Fibroblast of upper back skin (primary cell): ENCODE measurements around the gene PDE7B.
A peak's percentile ranks its signal among the peaks of the same experiment; 100 is the strongest.

ENCODE experiments used
- DNase-seq: peaks from one replicate; pipeline ENCODE4 v3.0.0-alpha.2; 2013

PDE7B gene

DNA sequence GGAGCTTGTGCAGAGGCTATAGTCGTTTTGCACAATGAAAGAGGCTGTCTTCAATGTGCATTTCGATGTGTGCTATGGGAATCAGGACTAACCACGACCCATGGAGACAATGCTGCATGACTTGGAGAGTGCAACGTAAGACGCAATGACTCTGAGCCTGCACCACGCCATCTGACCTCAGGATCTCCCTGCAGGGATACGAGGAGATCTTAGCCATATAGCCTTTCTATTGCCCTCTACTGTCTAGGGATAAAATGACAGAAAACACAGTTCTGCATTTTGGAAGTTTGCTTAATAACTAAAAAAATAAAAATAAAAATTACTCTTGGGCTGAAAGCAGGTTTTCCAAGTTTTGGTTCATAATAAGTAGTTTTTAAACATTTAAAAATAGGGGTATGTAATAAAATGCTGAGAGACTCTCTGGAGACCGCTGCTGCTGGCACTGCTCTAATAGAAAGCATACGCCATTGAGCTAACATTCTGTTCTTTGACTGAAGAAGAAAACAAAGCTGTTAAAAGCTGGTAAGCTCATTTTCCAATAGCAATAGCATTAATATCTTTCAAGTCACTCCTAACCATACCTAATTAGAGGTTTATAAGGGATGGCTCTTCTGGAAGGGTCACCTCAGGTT lies 87.2 kb downstream of the PDE7B start:
- peak; percentile 79 for DNase-seq

DNA sequence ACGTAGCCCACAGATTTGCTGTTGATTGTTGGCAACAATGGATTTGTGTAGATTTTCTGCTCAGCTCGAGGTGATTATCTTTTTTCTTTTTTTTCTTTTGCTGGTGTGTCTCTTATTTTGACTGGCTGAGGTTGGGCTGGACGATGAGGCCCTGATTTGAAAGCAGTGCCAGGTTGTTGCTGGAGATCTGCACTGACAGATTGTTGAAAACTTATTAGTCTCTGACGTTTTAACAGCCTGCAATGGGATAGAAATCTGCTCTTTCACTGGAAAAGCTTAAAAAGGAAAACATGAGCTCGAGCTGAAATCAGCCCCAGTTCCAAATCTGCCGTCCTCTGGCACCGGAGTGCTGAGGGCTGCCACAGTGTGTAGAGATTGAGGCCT lies 87.7 kb downstream of the PDE7B start:
- DNase-seq, result peak; percentile 77

DNA sequence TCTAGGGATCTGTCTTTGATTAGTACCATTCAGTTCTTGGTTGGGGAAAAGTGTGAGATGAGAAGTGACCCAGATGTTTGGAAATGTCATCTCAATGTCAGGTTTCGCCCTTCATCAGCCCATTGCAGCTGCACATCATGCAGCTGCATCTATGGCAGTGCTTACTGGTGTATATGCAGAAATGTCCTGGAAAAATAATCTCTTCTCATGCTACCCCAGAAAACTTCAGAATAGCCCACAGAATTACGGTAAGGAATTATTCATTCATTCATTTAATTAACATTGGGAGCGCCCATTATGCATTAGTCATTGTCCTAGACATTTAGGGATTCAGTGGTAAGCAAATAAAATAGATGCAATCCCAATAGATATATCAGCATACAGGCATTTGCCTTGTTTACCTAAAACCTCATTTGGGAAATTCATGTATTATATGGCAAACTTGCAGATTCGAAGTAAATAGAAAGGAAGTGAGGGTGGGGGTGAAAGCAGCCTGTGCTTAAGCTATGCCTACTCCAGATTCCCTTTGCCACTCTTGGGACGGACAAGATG lies 89.2 kb downstream of the PDE7B start:
- DNase-seq, result no peak

DNA sequence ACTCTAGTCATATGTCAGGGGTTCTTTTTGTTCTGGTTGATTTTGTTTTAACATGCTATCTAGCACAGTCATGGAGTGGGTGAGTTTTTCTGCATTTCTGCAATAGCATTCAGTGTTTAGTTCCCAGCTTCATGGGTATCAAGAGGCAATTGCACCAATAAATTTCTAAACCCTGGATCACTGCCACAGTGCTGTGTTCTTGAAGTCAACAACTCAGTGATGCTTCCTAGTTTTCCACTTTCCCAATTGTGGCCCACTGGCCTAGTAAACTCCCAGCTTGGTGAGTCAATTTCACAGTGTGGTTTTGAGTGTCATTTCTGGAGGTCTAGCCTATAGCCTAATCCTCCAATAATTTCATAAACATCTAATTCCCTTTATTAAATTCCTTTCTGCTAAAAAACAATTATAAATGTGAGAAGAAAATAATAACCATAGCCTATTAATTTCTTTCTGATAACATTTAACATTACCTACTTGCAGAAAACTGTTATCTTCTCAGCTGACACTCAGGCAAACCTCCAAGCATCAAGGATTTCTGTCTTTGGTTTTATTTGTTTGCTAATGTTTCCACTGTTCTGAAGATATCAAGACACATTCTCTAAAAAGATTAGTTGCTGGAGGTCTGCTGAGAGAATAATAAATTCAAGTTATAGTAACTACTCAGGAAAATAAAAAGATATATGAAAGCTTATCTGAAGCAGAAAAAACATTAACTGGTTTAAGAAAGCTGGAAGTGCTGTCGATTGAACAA lies 89.9 kb downstream of the PDE7B start:
- DNase-seq, result peak; percentile 72

DNA sequence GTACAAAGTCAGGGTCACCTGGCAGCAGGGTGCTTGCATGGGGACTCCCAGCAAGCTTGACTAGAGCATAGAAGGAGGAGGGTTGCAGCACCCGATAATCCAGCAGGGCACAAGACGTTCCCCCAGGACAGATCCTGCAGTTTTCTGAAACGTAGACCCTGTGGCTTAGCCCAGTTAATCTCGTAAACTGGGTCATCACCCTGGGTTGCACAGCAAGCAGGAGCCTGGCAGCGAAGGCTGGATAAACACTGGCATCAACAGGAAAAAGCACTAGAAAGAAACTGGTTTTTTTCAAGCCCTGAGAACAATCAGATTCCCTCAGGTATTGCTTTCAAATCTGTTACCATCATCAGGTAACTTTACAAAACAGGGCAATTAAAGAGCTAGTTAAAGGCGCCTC lies 92.6 kb downstream of the PDE7B start:
- DNase-seq, result no peak

DNA sequence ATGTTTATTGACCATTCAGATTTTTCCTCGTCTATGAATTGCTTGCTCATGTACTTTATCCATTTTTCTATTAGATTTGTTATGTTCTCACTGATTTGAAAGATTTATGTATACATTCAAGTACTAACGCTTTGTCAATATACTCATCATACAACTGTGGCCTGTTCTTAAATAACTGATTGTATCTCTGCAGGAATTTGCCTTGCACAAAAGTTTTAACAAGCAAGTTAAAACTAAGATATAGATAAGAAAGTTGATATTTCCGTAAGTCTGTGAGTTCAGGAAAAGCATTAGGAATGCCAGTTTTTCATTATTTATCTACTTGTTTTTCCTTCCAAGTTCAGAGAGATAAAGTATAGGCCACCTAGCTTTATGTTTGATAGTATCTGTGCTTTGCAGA lies 95.2 kb downstream of the PDE7B start:
- no peak for DNase-seq

DNA sequence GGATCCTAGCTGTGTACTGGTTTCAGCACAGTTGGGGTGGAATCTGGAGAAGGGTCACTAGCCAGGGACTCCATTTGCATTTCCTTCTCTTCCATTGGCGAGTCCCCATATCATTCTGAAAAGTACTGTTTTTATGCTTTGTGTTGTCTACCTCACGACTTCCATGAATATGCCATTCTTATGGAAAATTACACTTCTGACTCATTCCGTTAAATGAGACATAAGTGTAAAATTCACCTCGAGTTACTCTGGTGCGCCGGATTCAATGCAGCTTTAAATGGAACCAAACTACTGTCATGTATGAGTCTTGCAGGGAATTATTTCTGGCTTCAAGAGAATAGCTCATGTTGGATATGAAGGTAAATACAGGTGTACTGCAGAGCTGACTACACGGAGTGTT lies 99.2 kb downstream of the PDE7B start:
- no peak for DNase-seq

DNA sequence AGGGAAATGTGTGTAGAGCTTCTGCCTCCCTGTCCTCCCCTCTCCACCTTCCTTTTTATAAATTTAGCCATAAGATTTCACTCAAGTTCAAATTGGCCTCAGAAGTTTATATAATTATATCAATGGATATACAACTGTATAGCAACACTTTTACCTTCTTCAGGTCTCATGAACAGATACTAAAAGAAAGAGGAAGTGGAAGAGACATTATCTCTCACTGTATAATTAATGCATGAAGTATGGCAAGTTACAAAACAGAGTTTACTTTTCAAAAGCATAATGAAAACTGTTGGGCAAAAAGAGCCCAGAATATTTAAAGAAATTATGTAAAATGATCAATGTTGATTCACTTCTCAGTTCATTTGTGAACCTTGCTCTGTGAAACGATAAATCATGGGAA lies 99.7 kb downstream of the PDE7B start:
- no peak for DNase-seq

DNA sequence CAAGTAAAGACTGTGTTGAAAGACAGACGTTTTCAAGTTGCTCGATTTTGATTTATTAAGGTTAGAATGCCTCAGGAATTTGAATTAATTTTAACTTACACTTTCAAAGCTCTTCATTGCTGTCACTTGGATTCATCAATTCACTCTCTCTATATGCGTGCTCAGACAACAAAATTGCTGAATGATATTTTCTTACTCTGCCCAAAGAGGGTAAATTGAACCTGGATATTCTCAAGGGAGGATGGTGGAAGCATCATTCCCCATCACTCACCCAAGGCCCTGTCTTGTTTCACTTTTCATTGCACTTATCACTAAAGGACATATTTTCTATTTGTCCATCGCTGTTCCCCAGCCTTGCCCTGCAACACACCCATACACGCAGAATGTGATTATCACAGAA lies 102.3 kb downstream of the PDE7B start:
- DNase-seq, result no peak

DNA sequence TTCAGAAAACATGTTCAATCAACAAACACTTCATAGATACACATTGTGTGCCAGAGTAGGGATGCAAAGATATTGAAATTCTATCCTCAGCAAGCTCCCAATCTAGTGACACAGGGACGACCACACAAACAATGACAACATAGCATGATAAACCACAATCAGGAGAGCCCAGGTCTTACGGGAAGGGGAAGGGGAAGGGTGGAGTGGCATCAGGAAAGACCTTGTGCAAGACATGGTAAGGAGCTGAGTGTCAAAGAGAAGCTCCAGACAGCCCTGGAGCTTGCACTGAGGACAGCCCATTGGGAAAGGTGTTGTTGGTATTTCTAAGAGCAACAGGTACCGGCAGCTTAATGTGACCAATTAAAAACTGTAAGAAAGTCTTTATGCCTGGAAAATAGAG lies 103.6 kb downstream of the PDE7B start:
- no peak for DNase-seq

DNA sequence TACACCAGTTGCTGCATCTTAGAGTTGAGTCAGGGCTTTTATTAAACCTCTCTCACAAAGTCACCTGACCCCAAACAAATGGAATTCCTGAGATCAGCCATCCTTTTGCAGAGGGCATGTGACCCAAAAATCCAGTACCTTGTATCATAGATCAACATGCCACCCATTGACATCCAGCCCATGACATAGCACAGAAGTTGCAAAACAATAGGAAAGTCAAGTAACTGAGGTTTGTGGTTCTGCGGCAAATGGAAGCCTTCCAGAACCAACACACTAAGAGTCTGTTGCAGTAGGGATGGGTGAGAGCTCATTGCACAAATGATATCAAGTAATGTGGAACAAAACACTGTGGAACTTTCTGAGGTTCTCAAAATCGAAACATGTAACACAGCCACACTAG lies 111.2 kb downstream of the PDE7B start:
- peak; percentile 80 for DNase-seq

DNA sequence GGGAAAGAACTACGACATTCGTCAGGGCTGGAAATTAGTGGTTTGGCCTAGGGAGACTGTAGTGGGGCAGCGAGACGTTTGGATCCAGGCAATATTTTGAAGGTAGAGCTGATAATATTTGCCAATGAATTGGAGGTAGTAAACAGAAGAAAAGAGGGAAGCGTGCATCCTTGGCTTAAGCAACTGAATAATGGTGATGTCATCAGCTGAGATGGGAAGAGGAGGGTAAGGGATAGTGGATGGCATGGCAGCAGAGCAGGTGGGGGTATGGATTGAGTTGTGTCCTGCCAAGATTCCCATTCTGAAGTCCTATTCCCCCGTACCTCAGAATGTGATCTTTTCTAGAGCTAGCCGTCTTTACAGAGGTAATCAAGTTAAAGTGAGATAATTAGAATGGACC lies 119.2 kb downstream of the PDE7B start:
- DNase-seq, result no peak

DNA sequence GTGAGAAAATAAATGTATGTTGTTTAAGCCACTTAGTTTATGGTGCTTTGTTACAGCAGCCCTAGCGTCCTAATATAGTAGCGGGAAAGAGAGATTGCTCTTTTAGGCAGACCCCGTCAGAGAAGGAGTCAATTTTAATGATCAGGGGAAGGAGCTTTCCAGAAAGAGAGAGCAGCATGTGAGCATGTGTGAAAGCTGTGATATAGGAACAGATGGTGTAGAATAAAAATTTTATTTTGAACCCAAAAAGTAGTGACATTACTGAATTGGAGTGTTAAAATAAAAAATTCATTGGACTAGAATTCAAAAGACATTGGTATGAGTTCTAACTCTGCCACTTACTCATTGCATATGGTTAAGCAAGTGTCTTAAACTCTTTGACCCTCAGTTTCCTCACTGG lies 119.8 kb downstream of the PDE7B start:
- DNase-seq, result no peak

DNA sequence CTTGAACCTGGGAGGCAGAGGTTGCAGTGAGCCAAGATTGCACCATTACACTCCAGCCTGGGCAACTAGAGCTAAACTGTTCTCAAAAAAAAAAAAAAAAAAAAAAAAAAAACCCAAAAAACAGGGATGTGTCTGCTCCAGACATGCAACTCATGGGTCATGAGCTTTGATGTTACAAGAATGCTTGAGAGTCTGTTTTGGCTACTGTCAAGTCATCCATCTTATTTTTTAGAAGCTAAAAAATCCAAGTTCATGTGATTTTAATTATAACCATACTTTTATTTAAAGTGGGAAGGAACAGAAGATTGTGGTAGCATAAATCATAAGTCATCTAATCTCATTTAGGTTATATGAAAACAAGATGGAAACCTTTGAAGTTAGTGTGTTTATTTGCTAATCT lies 120.6 kb downstream of the PDE7B start:
- peak; percentile 85 for DNase-seq

DNA sequence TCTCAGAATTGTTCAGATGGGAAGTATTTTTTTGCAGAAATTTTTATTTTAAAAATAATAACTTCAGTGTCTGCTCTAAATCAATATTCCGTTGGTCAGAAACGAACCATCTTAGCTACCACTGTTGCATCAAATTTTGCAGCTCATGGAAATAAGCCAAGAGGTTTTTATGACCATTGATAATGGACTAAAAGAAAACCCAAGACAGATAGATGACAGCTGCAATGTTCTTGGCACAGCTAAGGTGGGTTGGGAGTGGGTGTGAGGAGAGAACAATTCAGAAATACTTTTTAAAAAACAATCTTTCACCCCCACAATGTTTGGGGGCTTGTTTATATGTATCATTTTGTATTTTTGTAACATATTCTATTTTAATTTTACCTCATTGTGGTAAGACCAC lies 121.1 kb downstream of the PDE7B start:
- no peak for DNase-seq

DNA sequence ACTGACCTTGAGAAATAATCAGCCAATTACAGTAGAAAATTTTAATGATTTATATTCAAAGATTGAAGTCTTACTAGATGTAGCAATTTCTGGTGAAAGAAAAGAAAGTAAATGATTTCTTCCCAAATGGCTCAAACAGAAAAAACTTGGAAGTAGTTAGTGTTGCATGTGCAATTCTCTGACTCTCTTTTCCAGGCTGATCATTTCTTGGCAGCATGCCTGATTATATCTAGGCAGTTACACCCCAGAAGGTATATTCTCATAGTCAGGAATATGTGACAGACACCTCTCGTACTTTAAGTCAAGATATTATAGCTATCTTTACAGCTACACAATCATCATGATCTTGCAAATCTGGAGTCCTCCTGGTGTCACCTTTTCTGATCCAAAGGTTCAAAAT lies 122.9 kb downstream of the PDE7B start:
- no peak for DNase-seq

DNA sequence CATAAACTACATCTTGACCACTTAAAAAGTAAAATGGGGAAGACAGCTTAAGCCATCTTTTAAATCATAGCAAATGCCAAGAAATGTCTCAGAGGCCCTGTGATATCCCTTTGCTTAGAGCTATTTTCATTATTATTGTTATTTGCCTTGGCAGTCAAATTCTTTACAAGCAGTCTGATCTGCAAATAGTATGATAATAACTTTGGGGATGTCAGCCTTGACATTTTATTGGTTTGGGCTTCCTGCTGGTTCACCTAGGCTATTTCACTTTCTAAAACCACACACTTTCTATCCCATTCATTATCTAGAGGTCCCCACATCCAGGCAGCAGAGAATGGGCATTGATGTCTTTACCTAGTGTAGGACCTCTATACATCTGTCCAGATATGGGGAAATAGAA lies 125.1 kb downstream of the PDE7B start:
- no peak for DNase-seq

DNA sequence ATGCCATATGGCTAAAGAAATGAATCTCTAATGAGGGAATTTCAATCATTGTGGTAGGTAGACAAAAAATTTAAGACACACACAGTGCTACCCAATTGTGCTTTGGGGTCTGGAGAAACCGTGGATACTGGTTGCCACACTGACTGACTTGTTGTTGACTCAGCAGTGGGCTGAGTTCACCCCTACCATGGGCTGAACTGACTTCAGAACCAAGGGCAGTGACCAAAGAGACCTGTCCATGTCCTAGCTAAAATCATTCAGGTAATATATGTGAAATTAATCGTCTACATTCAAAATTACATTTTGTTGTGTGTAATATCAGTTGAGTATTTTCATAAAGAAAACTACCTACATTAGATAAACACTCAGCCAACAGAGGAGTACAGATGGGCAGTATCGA lies 131.6 kb downstream of the PDE7B start:
- DNase-seq, result no peak

DNA sequence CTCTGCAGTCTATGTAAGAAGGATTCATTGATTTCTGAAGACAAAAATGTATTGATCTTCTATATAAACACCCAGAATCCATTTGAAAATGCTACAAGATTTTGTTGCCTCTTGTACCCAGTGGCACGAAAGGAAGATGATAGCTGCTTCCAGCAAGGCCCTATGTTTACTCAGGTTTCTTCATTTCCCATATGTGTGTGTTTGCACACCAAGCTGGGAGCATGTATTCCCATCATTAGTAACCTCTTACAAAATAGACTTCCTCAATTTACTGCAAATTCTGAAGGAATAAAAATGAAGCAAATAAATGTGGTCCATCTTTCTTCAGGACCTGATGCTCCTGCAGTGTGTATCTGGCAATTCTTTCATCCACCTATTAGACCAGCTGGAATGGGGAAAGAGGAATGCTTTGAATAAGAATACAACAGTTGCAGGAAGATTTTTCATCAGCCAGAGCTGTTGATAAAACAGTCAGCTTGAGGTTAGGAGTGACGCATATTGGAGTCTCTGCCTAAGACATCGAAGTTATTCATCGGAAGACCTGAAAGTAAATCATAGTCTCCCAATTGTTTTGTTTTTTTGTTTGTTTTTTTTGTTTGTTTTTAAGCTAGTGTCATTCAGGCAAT lies 132.3 kb downstream of the PDE7B start:
- DNase-seq, result peak; percentile 69

DNA sequence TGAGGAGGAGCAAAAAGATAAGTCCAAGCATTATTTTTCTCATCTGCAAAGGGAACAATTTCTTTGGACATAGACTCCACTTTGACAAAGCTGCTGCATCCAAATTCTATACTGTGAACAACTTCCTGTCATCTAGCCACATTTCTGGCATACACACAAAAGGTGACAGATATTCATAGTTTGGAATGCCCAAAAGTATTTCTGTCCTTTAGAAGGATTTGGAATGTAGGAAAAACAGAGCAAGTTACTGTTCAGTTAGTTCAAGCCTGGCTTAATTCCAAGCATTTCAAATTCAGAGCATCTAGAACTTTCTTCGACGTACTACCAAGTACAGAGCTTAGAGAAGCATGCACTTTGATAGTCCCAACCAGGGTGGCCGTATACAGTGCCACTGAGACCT lies 134.0 kb downstream of the PDE7B start:
- peak; percentile 77 for DNase-seq

DNA sequence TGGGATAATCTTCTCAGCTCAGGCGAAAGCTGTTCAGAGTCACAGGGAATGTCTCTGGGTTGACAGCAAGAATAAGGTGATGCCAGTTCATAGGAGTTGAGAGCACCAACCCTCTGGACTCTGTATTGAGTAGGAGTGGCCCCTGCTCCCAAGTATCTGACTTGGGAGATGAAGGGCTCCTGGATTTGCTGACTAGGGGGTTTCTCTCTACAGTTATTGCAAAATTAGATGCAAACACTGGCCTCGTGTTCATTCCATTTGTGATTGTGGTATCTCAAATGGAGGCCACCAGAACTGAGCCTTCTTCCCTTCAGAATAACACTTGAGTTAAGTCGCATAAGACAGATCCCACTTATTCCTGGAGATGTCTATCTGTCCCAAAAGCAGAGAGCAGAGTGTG lies 135.7 kb downstream of the PDE7B start:
- no peak for DNase-seq

DNA sequence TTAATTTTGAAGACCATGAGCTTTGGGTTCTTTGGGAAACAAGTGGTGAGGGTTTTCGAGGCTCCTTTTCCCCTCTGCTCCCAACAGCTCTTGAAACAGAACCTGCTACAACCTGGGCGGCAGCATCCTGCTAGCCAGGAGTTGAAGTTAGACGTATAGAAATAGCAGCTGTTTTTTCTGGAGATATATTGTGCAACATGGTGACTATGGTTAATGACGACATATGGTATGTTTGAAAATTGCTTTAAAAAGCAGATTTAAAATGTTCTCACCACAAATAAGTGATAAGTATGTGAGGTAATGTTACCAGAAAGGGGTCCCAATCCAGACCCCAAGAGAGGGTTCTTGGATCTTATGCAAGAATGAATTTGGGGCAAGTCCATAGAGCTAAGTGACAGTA lies 138.9 kb downstream of the PDE7B start:
- DNase-seq, result no peak

DNA sequence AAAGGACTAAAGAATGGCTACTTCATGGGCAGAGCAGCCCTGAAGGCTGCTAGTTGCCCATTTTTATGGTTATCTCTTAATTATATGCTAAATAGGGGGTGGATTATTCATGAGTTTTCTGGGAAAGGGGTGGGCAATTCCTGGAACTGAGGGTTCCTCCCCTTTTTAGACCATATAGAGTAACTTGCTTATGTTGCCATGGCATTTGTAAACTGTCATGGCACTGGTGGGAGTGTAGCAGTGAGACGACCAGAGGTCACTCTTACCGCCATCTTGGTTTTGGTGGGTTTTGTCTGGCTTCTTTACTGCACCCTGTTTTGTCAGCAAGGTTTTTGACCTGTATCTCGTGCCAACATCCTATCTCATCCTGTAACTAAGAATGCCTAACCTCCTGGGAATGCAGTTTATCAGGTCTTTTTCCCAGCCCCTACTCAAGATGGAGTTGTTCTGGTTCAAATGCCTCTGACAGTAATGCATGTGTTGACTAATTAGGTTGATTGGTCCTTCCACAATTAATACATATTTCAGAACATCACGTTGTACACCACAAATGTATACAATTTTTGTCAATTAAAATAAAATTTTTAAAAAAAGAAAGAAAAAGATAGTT lies 139.5 kb downstream of the PDE7B start:
- no peak for DNase-seq

DNA sequence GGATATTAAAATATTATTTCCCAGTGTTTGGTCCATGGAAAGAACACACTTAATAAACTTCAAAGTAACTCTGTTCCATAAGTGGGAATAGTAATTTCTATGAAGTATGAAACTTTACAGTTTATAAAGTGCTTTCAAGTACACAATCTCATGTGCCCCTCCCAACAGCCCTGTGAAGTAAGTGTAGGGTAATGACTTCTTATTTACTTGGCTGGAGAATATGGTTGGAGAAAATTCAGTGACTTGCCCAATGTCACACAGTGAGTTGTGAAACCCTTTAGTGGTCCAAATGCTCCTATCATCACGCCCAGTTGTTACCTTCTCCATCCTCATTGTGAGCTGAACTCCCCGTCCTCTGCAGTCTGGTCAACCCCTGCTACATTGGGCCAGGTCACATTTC lies 141.2 kb downstream of the PDE7B start:
- no peak for DNase-seq
